HFFc6 (cell line): ENCODE measurements around the gene YIF1A. TPM values are rescaled to one million over a fixed set of nuclear protein-coding genes. Genes with fewer than 3 reads are reported as not detected.

Experiments
- DNase-seq: peaks from one replicate; pipeline ENCODE4 v3.0.0-alpha.2; 2018
- H3K27ac Mint-ChIP-seq: 2 replicates; pipeline ENCODE4 v1.8.0; 2020; ENCODE audit warnings: mild to moderate bottlenecking, mixed read lengths
- H3K27me3 Mint-ChIP-seq: 2 replicates; pipeline ENCODE4 v1.8.0; 2021; ENCODE audit warnings: mild to moderate bottlenecking, moderate library complexity, mixed read lengths; ENCODE audit not compliant: insufficient read depth
- H3K36me3 Mint-ChIP-seq: 2 replicates; pipeline ENCODE4 v1.8.0; 2021; ENCODE audit warnings: low read depth, mixed read lengths
- H3K4me1 Mint-ChIP-seq: 2 replicates; pipeline ENCODE4 v1.8.0; 2020; ENCODE audit warnings: low read depth, mixed read lengths
- H3K4me3 Mint-ChIP-seq: 2 replicates; pipeline ENCODE4 v1.8.0; 2020; ENCODE audit warnings: mild to moderate bottlenecking, moderate library complexity, mixed read lengths
- H3K9me3 Mint-ChIP-seq: 2 replicates; pipeline ENCODE4 v1.8.0; 2020; ENCODE audit warnings: mild to moderate bottlenecking, mixed read lengths
- total RNA-seq, 6 experiments: library from RNA; stranded (reverse); fragmentation: NEBNext Ultra II Directional; extraction: Animal tissue kit (Norgen Biotek cat#: 25700); gene quantifications; 2 replicates in 1 of 6; 3 replicates in 5 of 6; pipeline ENCODE4 v1.2.3, GENCODE V29; 2021
- TF ChIP-seq, protein P1 (sequence below): fragments of 200-600 bp; sonication (generic); IDR thresholded peaks from 2 replicates; pipeline ENCODE4 v1.5.0; 2021; ENCODE audit warnings: antibody characterized with exemption, mild to moderate bottlenecking

Gene YIF1A
- total RNA-seq, 6 experiments from 2014 or later = 150 to 183 (median 153) TPM

- no peak within 1 kb of the TSS for H3K27ac Mint-ChIP-seq
- peaks cover 13% of the 10 kb centered on the region for H3K27me3 Mint-ChIP-seq
- H3K9me3 Mint-ChIP-seq = no peaks in the 10 kb centered on the region
- H3K36me3 Mint-ChIP-seq = no peaks in the 10 kb centered on the region
- peak within 1 kb of the TSS; percentile 96; the same call in 1 of the 2 replicates for H3K4me3 Mint-ChIP-seq
- no peak for DNase-seq
- H3K4me1 Mint-ChIP-seq = peaks cover 28% of the 10 kb centered on the region
- TF ChIP-seq, protein P1, sequence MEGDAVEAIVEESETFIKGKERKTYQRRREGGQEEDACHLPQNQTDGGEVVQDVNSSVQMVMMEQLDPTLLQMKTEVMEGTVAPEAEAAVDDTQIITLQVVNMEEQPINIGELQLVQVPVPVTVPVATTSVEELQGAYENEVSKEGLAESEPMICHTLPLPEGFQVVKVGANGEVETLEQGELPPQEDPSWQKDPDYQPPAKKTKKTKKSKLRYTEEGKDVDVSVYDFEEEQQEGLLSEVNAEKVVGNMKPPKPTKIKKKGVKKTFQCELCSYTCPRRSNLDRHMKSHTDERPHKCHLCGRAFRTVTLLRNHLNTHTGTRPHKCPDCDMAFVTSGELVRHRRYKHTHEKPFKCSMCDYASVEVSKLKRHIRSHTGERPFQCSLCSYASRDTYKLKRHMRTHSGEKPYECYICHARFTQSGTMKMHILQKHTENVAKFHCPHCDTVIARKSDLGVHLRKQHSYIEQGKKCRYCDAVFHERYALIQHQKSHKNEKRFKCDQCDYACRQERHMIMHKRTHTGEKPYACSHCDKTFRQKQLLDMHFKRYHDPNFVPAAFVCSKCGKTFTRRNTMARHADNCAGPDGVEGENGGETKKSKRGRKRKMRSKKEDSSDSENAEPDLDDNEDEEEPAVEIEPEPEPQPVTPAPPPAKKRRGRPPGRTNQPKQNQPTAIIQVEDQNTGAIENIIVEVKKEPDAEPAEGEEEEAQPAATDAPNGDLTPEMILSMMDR = no peak
Measured at GRCh38 chr11:66291706-66292542, 3.0 kb upstream of the YIF1A start, which contains the start of gene TMEM151A. Gene TMEM151A, plus strand, starts transcription at chr11:66291894. Its CDS starts 120 bp downstream, at chr11:66292014.

DNA sequence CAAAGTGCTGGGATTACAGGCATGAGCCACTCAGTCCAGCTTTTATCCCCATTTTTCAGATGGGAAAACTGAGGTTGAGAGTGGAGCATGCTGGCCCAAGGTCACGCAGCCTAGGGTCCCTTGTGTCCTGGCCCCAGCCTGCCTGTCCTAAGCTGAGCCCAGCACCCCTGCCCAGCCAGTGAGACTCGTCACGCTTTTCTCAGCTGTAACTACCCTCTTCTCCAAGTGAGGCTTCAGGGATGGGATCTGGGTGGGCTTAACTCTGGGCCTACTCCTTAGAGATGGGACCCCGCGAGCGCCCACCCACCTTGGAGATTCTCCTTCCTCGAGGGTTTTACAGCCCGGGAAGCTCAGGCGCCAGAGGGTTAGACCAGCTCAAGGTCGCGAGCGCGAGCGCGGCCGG, 2.4 kb upstream of the YIF1A start:
- Mint-ChIP-seq H3K4me3 (peak overlapping the region; percentile 96; the same call in 1 of the 2 replicates), H3K27ac (no peak overlapping the region), H3K27me3 (peaks cover 13% of the 10 kb centered on the region), H3K36me3 (no peaks in the 10 kb centered on the region), H3K4me1 (peaks cover 30% of the 10 kb centered on the region), H3K9me3 (no peaks in the 10 kb centered on the region)
- TF ChIP-seq, protein P1 = no peak
- DNase-seq = no peak

DNA sequence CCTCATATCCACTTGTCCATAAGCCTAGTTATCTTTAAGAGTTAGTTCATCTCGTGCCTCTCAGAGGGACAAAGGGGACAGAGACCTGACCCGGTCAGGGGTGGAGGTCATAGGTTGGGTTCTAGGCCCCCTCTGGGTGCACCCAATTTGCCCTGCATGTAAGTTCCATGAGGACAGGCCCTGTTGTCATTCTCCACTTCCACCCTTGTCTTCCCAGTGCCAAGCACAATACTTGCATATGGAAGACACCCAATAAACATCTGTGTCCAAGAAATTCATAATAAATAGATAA, 1.3 kb upstream of the YIF1A start:
- no peak for DNase-seq
- H3K36me3 Mint-ChIP-seq = no peaks in the 10 kb centered on the region
- peaks cover 30% of the 10 kb centered on the region for H3K4me1 Mint-ChIP-seq
- H3K4me3 Mint-ChIP-seq = peak overlapping the region; percentile 96
- no peaks in the 10 kb centered on the region for H3K9me3 Mint-ChIP-seq
- peaks cover 13% of the 10 kb centered on the region for H3K27me3 Mint-ChIP-seq
- H3K27ac Mint-ChIP-seq = peak overlapping the region; percentile 99
- TF ChIP-seq, protein P1 = no peak

GRCh38 chr11:66289548-66290329, 796 bp upstream of the YIF1A start:
- Mint-ChIP-seq H3K9me3 (no peaks in the 10 kb centered on the region), H3K27me3 (peaks cover 13% of the 10 kb centered on the region), H3K36me3 (no peaks in the 10 kb centered on the region), H3K27ac (peak overlapping the region; percentile 99), H3K4me3 (peak overlapping the region; percentile 96), H3K4me1 (peaks cover 30% of the 10 kb centered on the region)
- DNase-seq = no peak
- TF ChIP-seq, protein P1 = no peak

GRCh38 chr11:66287889-66288670, 863 bp downstream of the YIF1A start:
- Mint-ChIP-seq H3K27me3 (peaks cover 13% of the 10 kb centered on the region), H3K27ac (peak overlapping the region; percentile 99), H3K36me3 (no peaks in the 10 kb centered on the region), H3K4me3 (peak overlapping the region; percentile 96), H3K4me1 (peaks cover 30% of the 10 kb centered on the region), H3K9me3 (no peaks in the 10 kb centered on the region)
- TF ChIP-seq, protein P1 = no peak
- no peak for DNase-seq
